HepG2 (cell line): ENCODE measurements around the gene CCDC150. TPM values are rescaled to one million over a fixed set of nuclear protein-coding genes. Genes with fewer than 3 reads are reported as not detected.
A peak's percentile ranks its signal among the peaks of the same experiment; 100 is the strongest.

Experiments used
- BCL6 ChIP-seq: IDR thresholded peaks from 2 replicates; pipeline ENCODE4 v1.6.1; 2016; ENCODE audit warnings: missing genetic modification reagents, missing compliant biosample characterization
- CCAR2 ChIP-seq: fragments of 200-400 bp; formaldehyde crosslinking; optimal IDR thresholded peaks from 2 replicates; pipeline ENCODE3; 2018; ENCODE audit warnings: low read depth, mild to moderate bottlenecking, low read length, moderate library complexity
- FOXA1 ChIP-seq, 2 experiments: fragments of 450-650 bp in 1 of 2; sonication (generic) in 1 of 2; formaldehyde crosslinking in 1 of 2; IDR thresholded peaks; 2 replicates each; pipeline versions ENCODE4 v1.4.0 to v1.6.1; 2016 to 2020; ENCODE audit warnings: missing genetic modification reagents in 1 of 2
- HMGXB4 ChIP-seq, 2 experiments: sonication (generic) in 1 of 2; formaldehyde crosslinking in 1 of 2; IDR thresholded peaks; 2 replicates each; pipeline versions ENCODE4 v1.4.0 to v1.6.1; 2018 to 2020; ENCODE audit warnings: missing genetic modification reagents in 2 of 2, borderline replicate concordance in 1 of 2, low read depth in 1 of 2, mild to moderate bottlenecking in 1 of 2, missing biosample characterization in 1 of 2
- HNRNPL ChIP-seq: fragments of 200-400 bp; formaldehyde crosslinking; IDR thresholded peaks from 2 replicates; pipeline ENCODE4 v1.6.1; 2017; ENCODE audit warnings: mild to moderate bottlenecking, low read depth, low read length
- IRF2 ChIP-seq: IDR thresholded peaks from 2 replicates; pipeline ENCODE4 v1.6.1; 2018; ENCODE audit warnings: missing genetic modification reagents, missing compliant biosample characterization
- JUND ChIP-seq: sonication (generic); formaldehyde crosslinking; IDR thresholded peaks from 2 replicates; pipeline ENCODE4 v1.8.0; 2022; ENCODE audit warnings: mild to moderate bottlenecking, missing genetic modification reagents
- KAT8 ChIP-seq: IDR thresholded peaks from 2 replicates; pipeline ENCODE4 v1.6.1; 2016; ENCODE audit warnings: missing genetic modification reagents, missing compliant biosample characterization
- KLF16 ChIP-seq, 2 experiments: sonication (generic) in 1 of 2; formaldehyde crosslinking in 1 of 2; IDR thresholded peaks; 2 replicates each; pipeline versions ENCODE4 v1.6.1 to v1.8.0; 2016 to 2023; ENCODE audit warnings: missing genetic modification reagents in 2 of 2, missing compliant biosample characterization in 1 of 2
- KMT2B ChIP-seq: IDR thresholded peaks from 2 replicates; pipeline ENCODE4 v1.6.1; 2016; ENCODE audit warnings: missing genetic modification reagents, missing compliant biosample characterization
- MIXL1 ChIP-seq: IDR thresholded peaks from 2 replicates; pipeline ENCODE4 v1.6.1; 2016
- MTF1 ChIP-seq: sonication (generic); formaldehyde crosslinking; IDR thresholded peaks from 2 replicates; pipeline ENCODE4 v1.5.0; 2020; ENCODE audit warnings: missing genetic modification reagents
- TGIF2 ChIP-seq: IDR thresholded peaks from 2 replicates; pipeline ENCODE4 v1.6.1; 2016; ENCODE audit warnings: control low read depth, missing compliant biosample characterization
- ZKSCAN8 ChIP-seq: IDR thresholded peaks from 2 replicates; pipeline ENCODE4 v1.6.1; 2016; ENCODE audit warnings: borderline replicate concordance, missing genetic modification reagents, missing compliant biosample characterization
- ZNF225 ChIP-seq: sonication (generic); formaldehyde crosslinking; IDR thresholded peaks from 2 replicates; pipeline ENCODE4 v1.4.0; 2020; ENCODE audit warnings: mild to moderate bottlenecking, missing genetic modification reagents
- ZNF713 ChIP-seq: sonication (generic); formaldehyde crosslinking; IDR thresholded peaks from 2 replicates; pipeline ENCODE4 v1.4.0; 2020; ENCODE audit warnings: mild to moderate bottlenecking, missing genetic modification reagents
- ZNF776 ChIP-seq: sonication (generic); formaldehyde crosslinking; IDR thresholded peaks from 2 replicates; pipeline ENCODE4 v1.4.0; 2020; ENCODE audit warnings: mild to moderate bottlenecking, missing genetic modification reagents
- ZNF782 ChIP-seq: sonication (generic); formaldehyde crosslinking; IDR thresholded peaks from 2 replicates; pipeline ENCODE4 v1.4.0; 2020; ENCODE audit warnings: missing genetic modification reagents, mild to moderate bottlenecking, borderline replicate concordance
- polyA plus RNA-seq, 8 experiments: library from polyadenylated mRNA; depleted of rRNA in 3 of 8; stranded (reverse) in 7 of 8; unstranded in 1 of 8; fragments of >200 nt; fragmentation: Illumina TruSeq in 4 of 8; extraction: Trizol in 4 of 8; gene quantifications; 2 replicates each; pipeline versions ENCODE4 v1.2.1 to v1.2.3, GENCODE V29; 2011 to 2016; ENCODE audit warnings: low read depth in 4 of 8, missing spikeins in 1 of 8, mixed read lengths in 1 of 8; ENCODE audit not compliant: insufficient read depth in 1 of 8
- total RNA-seq, 5 experiments: library from RNA; depleted of rRNA; stranded (reverse); fragments of >200 nt; fragmentation: Illumina TruSeq; extraction: Trizol; gene quantifications; 2 replicates each; pipeline ENCODE4 v1.2.3, GENCODE V29; 2016; ENCODE audit warnings: low read depth in 1 of 5
- TF ChIP-seq, protein P1 (sequence below): sonication (generic); formaldehyde crosslinking; IDR thresholded peaks from 2 replicates; pipeline ENCODE4 v1.8.1; 2022; ENCODE audit warnings: mild to moderate bottlenecking, missing genetic modification reagents
- TF ChIP-seq, protein P2 (sequence below): sonication (generic); formaldehyde crosslinking; IDR thresholded peaks from 2 replicates; pipeline ENCODE4 v1.4.0; 2020; ENCODE audit warnings: mild to moderate bottlenecking, missing genetic modification reagents
- TF ChIP-seq, protein P3 (sequence below): sonication (generic); formaldehyde crosslinking; IDR thresholded peaks from 2 replicates; pipeline ENCODE4 v1.9.0; 2021; ENCODE audit warnings: mild to moderate bottlenecking, missing genetic modification reagents

The CCDC150 gene
- total and polyA plus RNA-seq, 2 of the 13 experiments (the other 11 are each of a cell fraction or from before 2014, with no cell fraction given): 14.9 to 32.6 TPM

GRCh38 chr2:196719110-196719872 lies 79.8 kb downstream of the CCDC150 start (continued):
- no peak for TF ChIP-seq ZNF776
- no peak for TF ChIP-seq TGIF2
- no peak for TF ChIP-seq BCL6 (CRISPR knock-in tag)
- TF ChIP-seq KLF16 (CRISPR knock-in tag; IDR thresholded peaks at IDR 0.05): no peak
- TF ChIP-seq, protein P1, sequence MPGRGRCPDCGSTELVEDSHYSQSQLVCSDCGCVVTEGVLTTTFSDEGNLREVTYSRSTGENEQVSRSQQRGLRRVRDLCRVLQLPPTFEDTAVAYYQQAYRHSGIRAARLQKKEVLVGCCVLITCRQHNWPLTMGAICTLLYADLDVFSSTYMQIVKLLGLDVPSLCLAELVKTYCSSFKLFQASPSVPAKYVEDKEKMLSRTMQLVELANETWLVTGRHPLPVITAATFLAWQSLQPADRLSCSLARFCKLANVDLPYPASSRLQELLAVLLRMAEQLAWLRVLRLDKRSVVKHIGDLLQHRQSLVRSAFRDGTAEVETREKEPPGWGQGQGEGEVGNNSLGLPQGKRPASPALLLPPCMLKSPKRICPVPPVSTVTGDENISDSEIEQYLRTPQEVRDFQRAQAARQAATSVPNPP (CRISPR knock-in tag): no peak
- TF ChIP-seq KAT8: peak; percentile 41; the same call in 1 of the 2 replicates
- peak; percentile 54; the same call in 1 of the 2 replicates for TF ChIP-seq IRF2 (CRISPR knock-in tag)
- TF ChIP-seq, protein P2, sequence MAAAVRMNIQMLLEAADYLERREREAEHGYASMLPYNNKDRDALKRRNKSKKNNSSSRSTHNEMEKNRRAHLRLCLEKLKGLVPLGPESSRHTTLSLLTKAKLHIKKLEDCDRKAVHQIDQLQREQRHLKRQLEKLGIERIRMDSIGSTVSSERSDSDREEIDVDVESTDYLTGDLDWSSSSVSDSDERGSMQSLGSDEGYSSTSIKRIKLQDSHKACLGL (CRISPR knock-in tag): no peak
- TF ChIP-seq, protein P3, sequence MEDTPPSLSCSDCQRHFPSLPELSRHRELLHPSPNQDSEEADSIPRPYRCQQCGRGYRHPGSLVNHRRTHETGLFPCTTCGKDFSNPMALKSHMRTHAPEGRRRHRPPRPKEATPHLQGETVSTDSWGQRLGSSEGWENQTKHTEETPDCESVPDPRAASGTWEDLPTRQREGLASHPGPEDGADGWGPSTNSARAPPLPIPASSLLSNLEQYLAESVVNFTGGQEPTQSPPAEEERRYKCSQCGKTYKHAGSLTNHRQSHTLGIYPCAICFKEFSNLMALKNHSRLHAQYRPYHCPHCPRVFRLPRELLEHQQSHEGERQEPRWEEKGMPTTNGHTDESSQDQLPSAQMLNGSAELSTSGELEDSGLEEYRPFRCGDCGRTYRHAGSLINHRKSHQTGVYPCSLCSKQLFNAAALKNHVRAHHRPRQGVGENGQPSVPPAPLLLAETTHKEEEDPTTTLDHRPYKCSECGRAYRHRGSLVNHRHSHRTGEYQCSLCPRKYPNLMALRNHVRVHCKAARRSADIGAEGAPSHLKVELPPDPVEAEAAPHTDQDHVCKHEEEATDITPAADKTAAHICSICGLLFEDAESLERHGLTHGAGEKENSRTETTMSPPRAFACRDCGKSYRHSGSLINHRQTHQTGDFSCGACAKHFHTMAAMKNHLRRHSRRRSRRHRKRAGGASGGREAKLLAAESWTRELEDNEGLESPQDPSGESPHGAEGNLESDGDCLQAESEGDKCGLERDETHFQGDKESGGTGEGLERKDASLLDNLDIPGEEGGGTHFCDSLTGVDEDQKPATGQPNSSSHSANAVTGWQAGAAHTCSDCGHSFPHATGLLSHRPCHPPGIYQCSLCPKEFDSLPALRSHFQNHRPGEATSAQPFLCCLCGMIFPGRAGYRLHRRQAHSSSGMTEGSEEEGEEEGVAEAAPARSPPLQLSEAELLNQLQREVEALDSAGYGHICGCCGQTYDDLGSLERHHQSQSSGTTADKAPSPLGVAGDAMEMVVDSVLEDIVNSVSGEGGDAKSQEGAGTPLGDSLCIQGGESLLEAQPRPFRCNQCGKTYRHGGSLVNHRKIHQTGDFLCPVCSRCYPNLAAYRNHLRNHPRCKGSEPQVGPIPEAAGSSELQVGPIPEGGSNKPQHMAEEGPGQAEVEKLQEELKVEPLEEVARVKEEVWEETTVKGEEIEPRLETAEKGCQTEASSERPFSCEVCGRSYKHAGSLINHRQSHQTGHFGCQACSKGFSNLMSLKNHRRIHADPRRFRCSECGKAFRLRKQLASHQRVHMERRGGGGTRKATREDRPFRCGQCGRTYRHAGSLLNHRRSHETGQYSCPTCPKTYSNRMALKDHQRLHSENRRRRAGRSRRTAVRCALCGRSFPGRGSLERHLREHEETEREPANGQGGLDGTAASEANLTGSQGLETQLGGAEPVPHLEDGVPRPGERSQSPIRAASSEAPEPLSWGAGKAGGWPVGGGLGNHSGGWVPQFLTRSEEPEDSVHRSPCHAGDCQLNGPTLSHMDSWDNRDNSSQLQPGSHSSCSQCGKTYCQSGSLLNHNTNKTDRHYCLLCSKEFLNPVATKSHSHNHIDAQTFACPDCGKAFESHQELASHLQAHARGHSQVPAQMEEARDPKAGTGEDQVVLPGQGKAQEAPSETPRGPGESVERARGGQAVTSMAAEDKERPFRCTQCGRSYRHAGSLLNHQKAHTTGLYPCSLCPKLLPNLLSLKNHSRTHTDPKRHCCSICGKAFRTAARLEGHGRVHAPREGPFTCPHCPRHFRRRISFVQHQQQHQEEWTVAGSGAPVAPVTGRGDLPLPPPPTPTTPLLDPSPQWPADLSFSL: no peak
- peak; percentile 81 for TF ChIP-seq KMT2B (CRISPR knock-in tag)
- no peak for TF ChIP-seq ZNF782
- TF ChIP-seq JUND (CRISPR knock-in tag): no peak
- no peak for TF ChIP-seq ZNF225 (CRISPR knock-in tag)
- 0 out of 2 replicates have a peak, but pooled peaks have one; percentile 28 for TF ChIP-seq ZKSCAN8 (CRISPR knock-in tag)
- TF ChIP-seq FOXA1 (IDR thresholded peaks at IDR 0.05): no peak
- 0 out of 2 replicates have a peak, but pooled peaks have one; percentile 17 for TF ChIP-seq FOXA1 (CRISPR knock-in tag; IDR thresholded peaks at IDR 0.05)
- no peak for TF ChIP-seq ZNF713 (CRISPR knock-in tag)
- TF ChIP-seq MIXL1 (CRISPR knock-in tag): no peak
- TF ChIP-seq HMGXB4 (CRISPR knock-in tag; IDR thresholded peaks at IDR 0.05; ENCODE audit: borderline replicate concordance in 1 of 2, low read depth in 1 of 2): peak; percentile 40 to 50; a peak in 2 of 4 replicates
- TF ChIP-seq MTF1 (CRISPR knock-in tag): no peak
- no peak for TF ChIP-seq HNRNPL
- TF ChIP-seq CCAR2: no peak
